ENCODE results near the gene EDRF1.

Gene EDRF1

GRCh38 chr10:125772112-125772863 lies 52.8 kb downstream of the EDRF1 start:
- no peaks in the 10 kb centered on the region for H3F3A ChIP-seq (ENCODE audit: insufficient read depth, low read length)
- H2AFZ ChIP-seq (ENCODE audit: low read length), result no peak overlapping the region
- no peak overlapping the region for H3K4me2 ChIP-seq (ENCODE audit: low read length)
- H3K27me3 ChIP-seq (ENCODE audit: insufficient read depth, low read length), result no peaks in the 10 kb centered on the region
- no peaks in the 10 kb centered on the region for H3K9me2 ChIP-seq (ENCODE audit: low read depth, low read length)
- TF ChIP-seq CTCF (IDR thresholded peaks at IDR 0.05; ENCODE audit: low read length) (no peak), EZH2 (IDR thresholded peaks at IDR 0.05; ENCODE audit: borderline replicate concordance, low read length) (no peak)
- H3K4me3 ChIP-seq (ENCODE audit: low read depth, low read length, poor library complexity, severe bottlenecking), result no peak overlapping the region
- H3K9me3 ChIP-seq (ENCODE audit: low read length), result no peaks in the 10 kb centered on the region
- H3K36me3 ChIP-seq (ENCODE audit: insufficient read depth, low read length), result no peaks in the 10 kb centered on the region
- no peaks in the 10 kb centered on the region for H3K79me2 ChIP-seq (ENCODE audit: insufficient read depth, low read length)
- H3K4me1 ChIP-seq (ENCODE audit: insufficient read depth, low read length, severe bottlenecking), result no peaks in the 10 kb centered on the region
- H3K9ac ChIP-seq (ENCODE audit: low read length), result no peak overlapping the region
- H4K20me1 ChIP-seq (ENCODE audit: insufficient read depth, low read length), result no peaks in the 10 kb centered on the region
- no peak overlapping the region for H3K27ac ChIP-seq (ENCODE audit: low read depth, low read length, poor library complexity, severe bottlenecking)

- Histone ChIP-seq H3K27me3 (ENCODE audit: insufficient read depth, low read length) (no peaks in the 10 kb centered on the region), H3K9ac (ENCODE audit: low read length) (no peak overlapping the region), H3K9me3 (ENCODE audit: low read length) (no peaks in the 10 kb centered on the region), H4K20me1 (ENCODE audit: insufficient read depth, low read length) (no peaks in the 10 kb centered on the region), H3K27ac (ENCODE audit: low read depth, low read length, poor library complexity, severe bottlenecking) (no peak overlapping the region), H3K4me2 (ENCODE audit: low read length) (no peak overlapping the region), H3K4me1 (ENCODE audit: insufficient read depth, low read length, severe bottlenecking) (no peaks in the 10 kb centered on the region), H3K4me3 (ENCODE audit: low read depth, low read length, poor library complexity, severe bottlenecking) (no peak overlapping the region), H3K9me2 (ENCODE audit: low read depth, low read length) (no peaks in the 10 kb centered on the region), H3K79me2 (ENCODE audit: insufficient read depth, low read length) (no peaks in the 10 kb centered on the region), H3K36me3 (ENCODE audit: insufficient read depth, low read length) (no peaks in the 10 kb centered on the region), H3F3A (ENCODE audit: insufficient read depth, low read length) (no peaks in the 10 kb centered on the region), H2AFZ (ENCODE audit: low read length) (no peak overlapping the region)
- TF ChIP-seq EZH2 (IDR thresholded peaks at IDR 0.05; ENCODE audit: borderline replicate concordance, low read length) (no peak), CTCF (IDR thresholded peaks at IDR 0.05; ENCODE audit: low read length) (no peak)
These were observed 53.3 kb downstream of the EDRF1 start for GRCh38 chr10:125772864-125773180.

GRCh38 chr10:125773687-125774543 lies 54.4 kb downstream of the EDRF1 start:
- no peak overlapping the region for H3K9ac ChIP-seq (ENCODE audit: low read length)

More at GRCh38 chr10:125773687-125774543, 54.4 kb downstream of the EDRF1 start:
- no peaks in the 10 kb centered on the region for H4K20me1 ChIP-seq (ENCODE audit: insufficient read depth, low read length)
- H3K79me2 ChIP-seq (ENCODE audit: insufficient read depth, low read length), result no peaks in the 10 kb centered on the region
- H3K4me1 ChIP-seq (ENCODE audit: insufficient read depth, low read length, severe bottlenecking), result no peaks in the 10 kb centered on the region
- H3K27ac ChIP-seq (ENCODE audit: low read depth, low read length, poor library complexity, severe bottlenecking), result no peak overlapping the region
- H3K9me3 ChIP-seq (ENCODE audit: low read length), result no peaks in the 10 kb centered on the region
- TF ChIP-seq CTCF (IDR thresholded peaks at IDR 0.05; ENCODE audit: low read length), result no peak
- TF ChIP-seq EZH2 (IDR thresholded peaks at IDR 0.05; ENCODE audit: borderline replicate concordance, low read length), result no peak
- no peak overlapping the region for H3K4me2 ChIP-seq (ENCODE audit: low read length)
- no peaks in the 10 kb centered on the region for H3K9me2 ChIP-seq (ENCODE audit: low read depth, low read length)
- no peaks in the 10 kb centered on the region for H3K36me3 ChIP-seq (ENCODE audit: insufficient read depth, low read length)
- H2AFZ ChIP-seq (ENCODE audit: low read length), result no peak overlapping the region
- no peaks in the 10 kb centered on the region for H3K27me3 ChIP-seq (ENCODE audit: insufficient read depth, low read length)
- no peaks in the 10 kb centered on the region for H3F3A ChIP-seq (ENCODE audit: insufficient read depth, low read length)
- no peak overlapping the region for H3K4me3 ChIP-seq (ENCODE audit: low read depth, low read length, poor library complexity, severe bottlenecking)

Data from OCI-LY1 (cell line).